A549 (cell line): ENCODE data around the gene SYDE1. TPM values are rescaled to one million over a fixed set of nuclear protein-coding genes. Genes with fewer than 3 reads are reported as not detected.

Experiments
- ATAC-seq, 2 experiments: fragments of 200-7000 bp in 1 of 2; fragments of >200 bp in 1 of 2; cut with Nextera tagmentation in 1 of 2; cut with Tn5 transposase in 1 of 2; 3 replicates each; pipeline versions ENCODE4 v1.8.0 to v1.9.1; 2018 to 2020; ENCODE audit warnings: mild to moderate bottlenecking in 1 of 2, moderate library complexity in 1 of 2
- CTCF ChIA-PET: fragments of 300-600 bp; sonication (Branson Sonifier 250); formaldehyde crosslinking; extraction: SDS; loops from one replicate; lab custom pipeline; 2021; ENCODE audit warnings: antibody characterized with exemption, inconsistent platforms; lab: Yijun Ruan, JAX
- POLR2A ChIA-PET: fragments of 350-600 bp; formaldehyde crosslinking; extraction: SDS; loops from one replicate; lab custom pipeline; 2021; ENCODE audit warnings: antibody characterized with exemption, inconsistent platforms; lab: Yijun Ruan, JAX
- DNase-seq, 2 experiments: peaks; one replicate each; pipeline versions ENCODE4 v3.0.0 to v3.0.0-alpha.2; 2011 to 2016; ENCODE audit warnings: low read depth in 1 of 2, low spot score in 1 of 2
- FAIRE-seq: peaks from 2 replicates; lab custom pipeline; 2011; peaks lifted over from hg19 to GRCh38; lab: Jason Lieb, UNC
- H3K27ac ChIP-seq, 2 experiments: fragments of >200 bp; sonication (Bioruptor Twin); formaldehyde crosslinking; 3 replicates each; pipeline ENCODE4 v1.5.1; 2016 to 2017
- H3K4me1 ChIP-seq: fragments of >200 bp; sonication (Bioruptor Twin); formaldehyde crosslinking; 3 replicates; pipeline ENCODE4 v1.6.1; 2016
- H3K4me2 ChIP-seq: fragments of >200 bp; sonication (Bioruptor Twin); formaldehyde crosslinking; 3 replicates; pipeline ENCODE4 v1.6.1; 2016
- H3K4me3 ChIP-seq: fragments of >200 bp; sonication (Bioruptor Twin); formaldehyde crosslinking; 3 replicates; pipeline ENCODE4 v1.5.1; 2016
- H3K9me3 ChIP-seq: fragments of >200 bp; sonication (Bioruptor Twin); formaldehyde crosslinking; 3 replicates; pipeline ENCODE4 v1.6.1; 2016
- ELK1 ChIP-seq: fragments of 150-350 bp; IDR thresholded peaks from 2 replicates; pipeline ENCODE4 v1.6.1; 2014; ENCODE audit warnings: low read depth, mild to moderate bottlenecking, low read length
- ESRRA ChIP-seq: fragments of 150-350 bp; IDR thresholded peaks from 2 replicates; pipeline ENCODE4 v1.6.1; 2014; ENCODE audit warnings: mild to moderate bottlenecking, low read length, borderline replicate concordance
- FOSB ChIP-seq: fragments of 250-450 bp; sonication (Bioruptor Pico); IDR thresholded peaks from 2 replicates; pipeline ENCODE4 v1.5.0; 2020; ENCODE audit warnings: mild to moderate bottlenecking, moderate library complexity
- HMGXB4 ChIP-seq: fragments of 250-450 bp; sonication (Bioruptor Pico); IDR thresholded peaks from 2 replicates; pipeline ENCODE4 v1.5.0; 2021; ENCODE audit warnings: mild to moderate bottlenecking, moderate library complexity, borderline replicate concordance
- HOXA7 ChIP-seq: fragments of 250-450 bp; sonication (Bioruptor Pico); IDR thresholded peaks from 2 replicates; pipeline ENCODE4 v1.5.0; 2020; ENCODE audit warnings: mild to moderate bottlenecking, moderate library complexity
- HOXB13 ChIP-seq: fragments of 250-450 bp; sonication (Bioruptor Pico); IDR thresholded peaks from 2 replicates; pipeline ENCODE4 v1.5.0; 2020; ENCODE audit warnings: low read depth, mild to moderate bottlenecking, moderate library complexity
- HOXB5 ChIP-seq: fragments of 250-450 bp; sonication (Bioruptor Pico); IDR thresholded peaks from 2 replicates; pipeline ENCODE4 v1.5.0; 2020; ENCODE audit warnings: mild to moderate bottlenecking, moderate library complexity
- MAZ ChIP-seq: fragments of 150-350 bp; IDR thresholded peaks from 2 replicates; pipeline ENCODE4 v1.6.1; 2014; ENCODE audit warnings: antibody characterized with exemption, low read depth, low read length, borderline replicate concordance
- PBX3 ChIP-seq: IDR thresholded peaks from 2 replicates; pipeline ENCODE4 v1.6.1; 2012
- PHF8 ChIP-seq: fragments of 200-600 bp; sonication (generic); IDR thresholded peaks from 2 replicates; pipeline ENCODE4 v1.6.1; 2016; ENCODE audit warnings: low read depth, mild to moderate bottlenecking, antibody characterized with exemption, moderate library complexity, borderline replicate concordance
- SMC3 ChIP-seq: fragments of >200 bp; sonication (Bioruptor Twin); formaldehyde crosslinking; IDR thresholded peaks from 3 replicates; pipeline ENCODE4 v1.6.1; 2018; ENCODE audit warnings: inconsistent platforms
- ZNF302 ChIP-seq: fragments of 250-450 bp; sonication (Bioruptor Pico); IDR thresholded peaks from 2 replicates; pipeline ENCODE4 v1.9.0; 2021; ENCODE audit warnings: inconsistent platforms, mild to moderate bottlenecking, moderate library complexity
- WGBS: methylation state at CpG from one replicate; pipeline ENCODE4 v1.1.6; 2017; ENCODE audit errors: missing lambda C conversion rate; 5-methylcytosine and 5-hydroxymethylcytosine counted together
- polyA plus RNA-seq, 4 experiments: library from polyadenylated mRNA; depleted of rRNA in 3 of 4; stranded (reverse); fragments of >200 nt; fragmentation: RNase III in 1 of 4; extraction: RNeasy Plus Mini Kit Qiagen cat#74134 plus additional on column Dnase treatment in 1 of 4; gene quantifications; 2 replicates in 3 of 4; 3 replicates in 1 of 4; pipeline ENCODE4 v1.2.3, GENCODE V29; 2011 to 2017

Gene SYDE1
- polyA plus RNA-seq, 2 of the 4 experiments (the other 2 are of a cell fraction): 5.5 to 8.8 TPM

- TF ChIP-seq HOXB5: no peak
- TF ChIP-seq ELK1: no peak
- TF ChIP-seq ESRRA: no peak
Measured at GRCh38 chr19:15155296-15155695, 48.1 kb downstream of the SYDE1 start (continued).

- no peak overlapping the region for H3K4me3 ChIP-seq
- H3K4me1 ChIP-seq: no peaks in the 10 kb centered on the region
- 89% methylated on average over 4 of the region's 4 CpGs for WGBS
- ChIA-PET CTCF (interaction anchor here (1.0 to 1.3 kb wide), 2 partner anchors 9 to 21 kb away, joined by 3 read pairs; no protein-coding TSS in a partner anchor), POLR2A (no interaction called here)
- no peak overlapping the region for H3K27ac ChIP-seq
- ATAC-seq: no peak
- peaks cover 4% of the 10 kb centered on the region; the same call in 1 of the 3 replicates for H3K9me3 ChIP-seq
- DNase-seq: no peak
- H3K4me2 ChIP-seq: no peak overlapping the region
- FAIRE-seq: no peak
- no peak for TF ChIP-seq ELK1
- TF ChIP-seq HOXB13 (CRISPR knock-in tag): no peak
Measured at GRCh38 chr19:15156391-15156790, 49.2 kb downstream of the SYDE1 start.

GRCh38 chr19:15159251-15159650 is 52.0 kb downstream of the SYDE1 start:
- Histone ChIP-seq H3K4me1 (no peaks in the 10 kb centered on the region), H3K4me3 (no peak overlapping the region), H3K4me2 (no peak overlapping the region), H3K9me3 (0 out of 3 replicates have a peak, but pooled peaks cover under 1% of the 10 kb centered on the region), H3K27ac (no peak overlapping the region)
- CTCF ChIA-PET: interaction anchor here (1.0 to 1.4 kb wide), 5 partner anchors 9 to 66 kb away, joined by 3 to 5 read pairs (median 3); no protein-coding TSS in a partner anchor
- DNase-seq: peak in 1 of 2 experiments; percentile 17
- TF ChIP-seq SMC3: no peak
- TF ChIP-seq ZNF302 (CRISPR knock-in tag): no peak
- TF ChIP-seq MAZ: no peak
- TF ChIP-seq FOSB (CRISPR knock-in tag): no peak
- TF ChIP-seq HOXB5: no peak
- no peak for TF ChIP-seq HOXA7
- TF ChIP-seq PHF8: no peak
- TF ChIP-seq HMGXB4 (CRISPR knock-in tag): no peak
- TF ChIP-seq PBX3: no peak
- TF ChIP-seq ESRRA: no peak
- no peak for FAIRE-seq
- WGBS: 14% methylated on average over 3 of the region's 3 CpGs
- no peak; a peak in 1 of 6 replicates for ATAC-seq
- POLR2A ChIA-PET: no interaction called here
